ENCODE measurements around the gene HSD11B1L.

Gene HSD11B1L

DNA sequence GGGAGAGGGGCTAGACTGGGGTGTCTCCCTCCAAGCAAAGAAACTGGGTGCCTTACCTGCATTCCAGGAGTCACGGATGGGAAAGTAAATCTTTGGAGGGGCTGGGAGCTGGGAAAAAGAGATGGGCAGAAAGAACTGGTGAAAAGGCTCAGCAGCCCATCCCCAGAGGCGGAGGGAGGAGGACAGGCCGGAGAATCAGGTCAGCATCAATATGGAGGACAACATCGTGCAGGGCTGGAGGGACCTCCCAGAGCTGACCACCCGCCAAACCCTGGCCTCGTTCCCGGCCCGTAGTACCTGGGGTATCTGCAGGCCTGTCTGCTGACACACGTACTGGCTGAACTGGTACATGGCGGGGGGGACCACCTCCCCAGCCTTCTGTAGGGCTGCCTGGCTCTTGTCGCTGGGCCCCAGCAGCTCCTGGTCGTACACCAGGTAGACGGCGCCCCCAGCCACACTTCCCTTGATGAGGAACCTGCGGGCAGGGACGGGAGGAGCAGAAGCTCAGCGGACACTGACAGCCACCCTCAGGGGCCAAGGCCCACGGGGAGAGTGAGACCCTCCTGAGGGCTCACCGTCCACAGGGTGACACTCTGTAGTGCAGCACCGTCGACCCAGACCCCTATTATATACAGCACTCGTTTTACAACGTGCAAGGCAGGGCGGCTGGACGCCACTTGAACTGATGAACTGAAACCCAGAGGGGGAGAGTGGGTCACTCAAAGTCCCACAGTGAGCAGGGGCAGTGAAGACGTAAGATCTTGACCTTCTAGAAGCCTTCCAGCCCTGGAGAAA lies 1.3 kb upstream of the HSD11B1L start:
- TF ChIP-seq, protein P1, sequence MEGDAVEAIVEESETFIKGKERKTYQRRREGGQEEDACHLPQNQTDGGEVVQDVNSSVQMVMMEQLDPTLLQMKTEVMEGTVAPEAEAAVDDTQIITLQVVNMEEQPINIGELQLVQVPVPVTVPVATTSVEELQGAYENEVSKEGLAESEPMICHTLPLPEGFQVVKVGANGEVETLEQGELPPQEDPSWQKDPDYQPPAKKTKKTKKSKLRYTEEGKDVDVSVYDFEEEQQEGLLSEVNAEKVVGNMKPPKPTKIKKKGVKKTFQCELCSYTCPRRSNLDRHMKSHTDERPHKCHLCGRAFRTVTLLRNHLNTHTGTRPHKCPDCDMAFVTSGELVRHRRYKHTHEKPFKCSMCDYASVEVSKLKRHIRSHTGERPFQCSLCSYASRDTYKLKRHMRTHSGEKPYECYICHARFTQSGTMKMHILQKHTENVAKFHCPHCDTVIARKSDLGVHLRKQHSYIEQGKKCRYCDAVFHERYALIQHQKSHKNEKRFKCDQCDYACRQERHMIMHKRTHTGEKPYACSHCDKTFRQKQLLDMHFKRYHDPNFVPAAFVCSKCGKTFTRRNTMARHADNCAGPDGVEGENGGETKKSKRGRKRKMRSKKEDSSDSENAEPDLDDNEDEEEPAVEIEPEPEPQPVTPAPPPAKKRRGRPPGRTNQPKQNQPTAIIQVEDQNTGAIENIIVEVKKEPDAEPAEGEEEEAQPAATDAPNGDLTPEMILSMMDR (IDR thresholded peaks at IDR 0.05; ENCODE audit: low read depth, low read length), result no peak
- no peak for DNase-seq (ENCODE audit: extremely low read depth, low read depth)

DNA sequence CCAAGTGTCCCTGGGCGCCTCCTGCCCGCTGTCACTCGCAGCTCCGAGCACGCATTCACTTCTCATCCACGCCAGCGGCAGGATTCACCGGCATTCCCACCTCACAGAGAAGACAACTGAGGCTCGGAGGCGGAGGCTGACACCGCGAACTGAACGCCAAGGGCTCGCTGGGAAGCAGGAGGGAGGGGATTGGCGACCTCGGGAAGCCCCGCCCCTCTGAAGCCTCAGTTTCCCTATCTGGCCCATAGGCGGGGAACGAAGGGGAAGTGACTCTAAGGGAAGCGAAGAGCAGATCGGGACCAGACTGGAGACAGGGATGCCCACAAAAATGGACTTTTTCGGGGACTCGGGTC lies 767 bp upstream of the HSD11B1L start:
- TF ChIP-seq, protein P1 (IDR thresholded peaks at IDR 0.05; ENCODE audit: low read depth, low read length), result no peak

DNA sequence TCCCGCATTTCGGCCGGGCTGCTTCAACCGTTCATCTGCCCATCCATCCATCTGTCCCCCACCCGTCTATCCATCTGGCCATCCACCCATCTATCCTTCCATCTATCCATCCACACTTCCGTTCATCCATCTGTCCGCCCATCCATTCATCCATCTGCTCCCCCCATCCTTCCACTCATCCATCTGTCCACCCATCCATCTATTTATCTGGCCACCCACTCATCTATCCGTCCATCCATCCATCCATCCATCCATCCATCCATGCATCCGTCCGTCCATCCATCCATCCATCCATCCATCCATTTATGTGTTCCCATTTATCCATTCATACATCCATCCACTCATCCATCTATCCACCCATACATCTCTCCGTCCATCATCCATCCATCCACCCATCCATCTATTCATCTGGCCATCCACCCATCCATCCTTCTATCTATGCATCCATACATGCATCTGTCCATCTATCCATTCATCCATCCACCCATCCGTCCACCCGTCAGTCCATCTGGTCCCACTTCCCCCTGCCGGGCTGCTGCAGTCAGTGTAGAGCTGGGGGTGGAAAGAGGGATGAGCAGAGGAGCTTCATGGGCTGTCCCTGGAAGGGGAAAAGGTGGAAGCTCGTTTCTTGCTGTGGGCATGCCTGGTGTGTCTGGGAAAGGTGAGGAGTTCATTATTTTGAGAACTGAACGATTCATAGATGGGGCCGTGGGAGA lies 722 bp downstream of the HSD11B1L start:
- TF ChIP-seq, protein P1 (IDR thresholded peaks at IDR 0.05; ENCODE audit: low read depth, low read length), result no peak
- no peak for DNase-seq (ENCODE audit: extremely low read depth, low read depth)

More for the DNA sequence above, 767 bp upstream of the HSD11B1L start:
- DNase-seq (ENCODE audit: extremely low read depth, low read depth), result no peak

DNA sequence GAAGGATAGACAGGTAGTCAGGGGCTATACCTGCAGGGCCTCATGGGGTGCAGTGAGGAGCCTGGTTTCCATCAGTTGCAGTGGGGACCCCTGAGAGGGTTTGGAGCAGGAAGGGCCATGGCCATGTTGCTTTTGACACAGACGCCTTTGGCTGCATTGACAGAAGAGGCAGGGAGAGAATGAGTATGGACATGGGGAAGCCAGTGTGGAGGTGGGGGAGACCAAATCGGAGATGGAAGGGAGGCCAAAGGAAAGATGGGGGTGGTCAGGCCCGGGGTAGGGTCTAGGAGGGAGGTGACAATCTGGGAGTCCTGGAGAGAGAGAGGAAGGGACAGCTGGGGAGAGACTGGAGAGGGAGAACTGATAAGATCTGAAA lies 1.3 kb downstream of the HSD11B1L start:
- DNase-seq (ENCODE audit: extremely low read depth, low read depth), result no peak

DNA sequence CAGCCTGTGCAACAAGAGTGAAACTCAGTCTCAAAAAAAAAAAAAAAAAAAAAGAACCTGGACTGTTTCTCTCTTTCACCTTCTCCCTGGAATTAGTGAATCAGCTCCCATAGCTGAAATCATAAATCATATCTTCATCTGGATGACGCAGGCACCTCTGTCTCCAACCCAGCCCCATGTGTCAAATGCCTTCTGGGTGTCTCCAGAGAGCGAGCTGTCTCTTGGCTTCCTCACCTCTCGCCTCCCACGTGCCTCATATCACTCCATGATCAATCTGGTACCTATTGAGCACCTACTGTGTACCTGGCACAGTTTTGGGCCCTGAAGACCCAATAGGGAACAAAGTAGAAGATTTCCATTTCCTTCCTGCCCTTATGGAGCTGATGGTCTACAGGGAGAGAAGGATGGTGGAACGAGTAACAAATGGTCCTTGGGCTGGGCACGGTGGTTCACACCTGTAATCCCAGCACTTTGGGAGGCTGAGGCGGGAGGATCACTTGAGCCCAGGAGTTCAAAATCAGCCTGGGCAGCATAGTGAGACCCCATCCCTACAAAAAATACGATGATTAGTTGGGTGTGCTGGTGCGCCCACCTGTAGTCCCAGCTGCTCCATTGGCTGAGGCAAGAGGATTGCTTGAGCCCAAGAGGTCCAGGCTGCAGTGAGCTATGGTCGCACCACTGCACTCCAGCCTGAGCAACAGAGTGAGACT lies 2.5 kb downstream of the HSD11B1L start:
- no peak for DNase-seq (ENCODE audit: extremely low read depth, low read depth)
- TF ChIP-seq, protein P1 (IDR thresholded peaks at IDR 0.05; ENCODE audit: low read depth, low read length), result no peak

More for the DNA sequence above, 1.3 kb downstream of the HSD11B1L start:
- TF ChIP-seq, protein P1 (IDR thresholded peaks at IDR 0.05; ENCODE audit: low read depth, low read length), result no peak

DNA sequence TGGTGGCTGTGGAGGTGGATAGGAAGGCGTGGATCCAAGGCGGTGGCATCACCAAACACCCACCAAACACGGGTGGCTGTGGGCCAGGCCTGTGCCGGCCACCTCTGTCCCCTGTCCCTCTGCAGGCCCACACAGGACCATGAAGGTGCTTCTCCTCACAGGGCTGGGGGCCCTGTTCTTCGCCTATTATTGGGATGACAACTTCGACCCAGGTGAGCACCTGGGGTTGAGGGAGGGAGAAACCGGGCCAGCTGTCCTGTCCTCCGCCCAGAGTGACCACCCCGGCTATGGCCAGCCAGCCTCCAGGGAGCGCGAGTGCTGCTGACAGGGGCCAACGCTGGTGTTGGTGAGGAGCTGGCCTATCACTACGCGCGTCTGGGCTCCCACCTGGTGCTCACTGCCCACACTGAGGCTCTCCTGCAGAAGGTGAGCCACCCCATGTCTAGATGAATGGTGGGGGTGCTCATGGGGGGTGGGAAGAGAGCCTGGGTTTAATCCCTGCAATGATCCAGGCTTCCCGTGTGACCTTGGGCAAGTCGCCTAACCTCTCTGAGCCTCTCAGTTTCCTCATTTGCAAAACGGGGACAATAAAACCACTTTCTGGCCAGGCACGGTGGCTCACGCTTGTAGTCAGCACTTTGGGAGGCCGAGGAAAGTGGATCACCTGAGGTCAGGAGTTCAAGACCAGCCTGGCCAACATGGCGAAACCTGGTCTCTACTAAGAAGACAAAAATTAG lies 4.0 kb downstream of the HSD11B1L start:
- TF ChIP-seq, protein P1 (IDR thresholded peaks at IDR 0.05; ENCODE audit: low read depth, low read length), result no peak
- DNase-seq (ENCODE audit: extremely low read depth, low read depth), result no peak

Measured in AG09319 (cell line).